ENCODE results near the gene SERPINI1. TPM values are rescaled to one million over a fixed set of nuclear protein-coding genes. Genes with fewer than 3 reads are reported as not detected.

Gene SERPINI1
- total and polyA plus RNA-seq, 2 experiments from 2014 or later, result 13.2 to 23.1 TPM

GRCh38 chr3:167866331-167866730, 130.8 kb downstream of the SERPINI1 start:
- Histone ChIP-seq H3K9me3 (ENCODE audit: low read depth) (no peaks in the 10 kb centered on the region), H3K4me1 (ENCODE audit: insufficient read depth) (no peaks in the 10 kb centered on the region), H3K79me2 (no peaks in the 10 kb centered on the region), H3K9me2 (replicated peaks; ENCODE audit: insufficient read depth) (no peaks in the 10 kb centered on the region), H4K20me1 (ENCODE audit: insufficient read depth, poor library complexity, severe bottlenecking) (no peaks in the 10 kb centered on the region), H3K4me2 (no peak overlapping the region), H3K27me3 (no peaks in the 10 kb centered on the region), H3K27ac (no peak overlapping the region), H3K36me3 (replicated peaks; ENCODE audit: insufficient read depth, low read depth) (no peaks in the 10 kb centered on the region), H2AFZ (no peak overlapping the region), H3K4me3 (no peak overlapping the region)
- no peak for TF ChIP-seq EZH2phosphoT487 (IDR thresholded peaks at IDR 0.05; ENCODE audit: low read depth, severe bottlenecking, unreplicated experiment)
- TF ChIP-seq EZH2 (IDR thresholded peaks at IDR 0.05; ENCODE audit: borderline replicate concordance), result no peak
- no peak for TF ChIP-seq CTCF (IDR thresholded peaks at IDR 0.05; ENCODE audit: poor library complexity)
- DNase-seq (ENCODE audit: low spot score), result no peak
- WGBS (ENCODE audit: low lambda C conversion rate, missing lambda C conversion rate), result 92% methylated on average over 1 of the region's 1 CpG

GRCh38 chr3:167867981-167868380, 132.5 kb downstream of the SERPINI1 start:
- Histone ChIP-seq H3K27ac (no peak overlapping the region), H3K79me2 (no peaks in the 10 kb centered on the region), H3K27me3 (no peaks in the 10 kb centered on the region), H2AFZ (no peak overlapping the region), H3K4me1 (ENCODE audit: insufficient read depth) (no peaks in the 10 kb centered on the region), H3K9me2 (replicated peaks; ENCODE audit: insufficient read depth) (no peaks in the 10 kb centered on the region), H4K20me1 (ENCODE audit: insufficient read depth, poor library complexity, severe bottlenecking) (no peaks in the 10 kb centered on the region), H3K9me3 (ENCODE audit: low read depth) (no peaks in the 10 kb centered on the region), H3K36me3 (replicated peaks; ENCODE audit: insufficient read depth, low read depth) (no peaks in the 10 kb centered on the region), H3K4me2 (no peak overlapping the region), H3K4me3 (no peak overlapping the region)
- no peak for TF ChIP-seq EZH2 (IDR thresholded peaks at IDR 0.05; ENCODE audit: borderline replicate concordance)
- TF ChIP-seq CTCF (IDR thresholded peaks at IDR 0.05; ENCODE audit: poor library complexity), result no peak
- TF ChIP-seq EZH2phosphoT487 (IDR thresholded peaks at IDR 0.05; ENCODE audit: low read depth, severe bottlenecking, unreplicated experiment), result no peak
- WGBS (ENCODE audit: low lambda C conversion rate, missing lambda C conversion rate), result 82% methylated on average over 1 of the region's 1 CpG
- DNase-seq (ENCODE audit: low spot score), result no peak

- H3K4me1 ChIP-seq (ENCODE audit: insufficient read depth), result no peaks in the 10 kb centered on the region
- 82% methylated on average over 4 of the region's 4 CpGs for WGBS (ENCODE audit: low lambda C conversion rate, missing lambda C conversion rate)
- no peaks in the 10 kb centered on the region for H3K9me2 ChIP-seq (replicated peaks; ENCODE audit: insufficient read depth)
- no peak overlapping the region for H3K27ac ChIP-seq
- no peaks in the 10 kb centered on the region for H3K9me3 ChIP-seq (ENCODE audit: low read depth)
- no peak overlapping the region for H2AFZ ChIP-seq
- H3K36me3 ChIP-seq (replicated peaks; ENCODE audit: insufficient read depth, low read depth), result no peaks in the 10 kb centered on the region
- H3K79me2 ChIP-seq, result no peaks in the 10 kb centered on the region
- H3K4me2 ChIP-seq, result no peak overlapping the region
- no peak for DNase-seq (ENCODE audit: low spot score)
- H4K20me1 ChIP-seq (ENCODE audit: insufficient read depth, poor library complexity, severe bottlenecking), result no peaks in the 10 kb centered on the region
- no peak overlapping the region for H3K4me3 ChIP-seq
- no peak for TF ChIP-seq CTCF (IDR thresholded peaks at IDR 0.05; ENCODE audit: poor library complexity)
- TF ChIP-seq EZH2phosphoT487 (IDR thresholded peaks at IDR 0.05; ENCODE audit: low read depth, severe bottlenecking, unreplicated experiment), result no peak
- TF ChIP-seq EZH2 (IDR thresholded peaks at IDR 0.05; ENCODE audit: borderline replicate concordance), result no peak
- no peaks in the 10 kb centered on the region for H3K27me3 ChIP-seq
Measured at GRCh38 chr3:167870181-167870580, 134.7 kb downstream of the SERPINI1 start.

GRCh38 chr3:167870759-167871158, 135.2 kb downstream of the SERPINI1 start:
- H3K27me3 ChIP-seq, result no peaks in the 10 kb centered on the region
- H2AFZ ChIP-seq, result no peak overlapping the region
- no peaks in the 10 kb centered on the region for H4K20me1 ChIP-seq (ENCODE audit: insufficient read depth, poor library complexity, severe bottlenecking)
- H3K36me3 ChIP-seq (replicated peaks; ENCODE audit: insufficient read depth, low read depth), result no peaks in the 10 kb centered on the region
- no peaks in the 10 kb centered on the region for H3K9me2 ChIP-seq (replicated peaks; ENCODE audit: insufficient read depth)
- no peak overlapping the region for H3K4me3 ChIP-seq
- no peaks in the 10 kb centered on the region for H3K9me3 ChIP-seq (ENCODE audit: low read depth)
- DNase-seq (ENCODE audit: low spot score), result no peak
- H3K79me2 ChIP-seq, result no peaks in the 10 kb centered on the region
- no peak overlapping the region for H3K4me2 ChIP-seq
- no peak overlapping the region for H3K27ac ChIP-seq
- WGBS (ENCODE audit: low lambda C conversion rate, missing lambda C conversion rate), result 91% methylated on average over 4 of the region's 4 CpGs
- no peak for TF ChIP-seq EZH2 (IDR thresholded peaks at IDR 0.05; ENCODE audit: borderline replicate concordance)
- H3K4me1 ChIP-seq (ENCODE audit: insufficient read depth), result no peaks in the 10 kb centered on the region

Data from hepatocyte (in vitro differentiated cells).